Measurements from ENCODE around the gene TDRD9.

- TF ChIP-seq POLR2A (IDR thresholded peaks at IDR 0.05; ENCODE audit: low read depth) (no peak), CTCF (IDR thresholded peaks at IDR 0.05) (no peak)
These were observed 120.7 kb downstream of the TDRD9 start for GRCh38 chr14:104048758-104049507.

Measured in esophagus muscularis mucosa (tissue), 3 donors.